ENCODE measurements around the gene HIBCH.
"Not testable (repeated sequence)": the region's sequence is repeated elsewhere in the genome, so short reads cannot be mapped to it uniquely, and the experiment has no call there.

HIBCH gene

GRCh38 chr2:190165491-190165890, 154.1 kb downstream of the HIBCH start:
- in situ Hi-C loops (cut with HindIII; ENCODE audit: low sequenced_read_pairs): no loop called here

GRCh38 chr2:190162851-190163250, 156.8 kb downstream of the HIBCH start:
- in situ Hi-C loops (cut with HindIII; ENCODE audit: low sequenced_read_pairs): no loop called here

GRCh38 chr2:190159453-190159852, 160.2 kb downstream of the HIBCH start:
- in situ Hi-C loops (cut with HindIII; ENCODE audit: low sequenced_read_pairs): no loop called here

- in situ Hi-C loops (cut with HindIII; ENCODE audit: low sequenced_read_pairs): no loop called here
These were observed 160.7 kb downstream of the HIBCH start for GRCh38 chr2:190158798-190159434.

- in situ Hi-C loops (cut with HindIII; ENCODE audit: low sequenced_read_pairs): not testable (repeated sequence)
These were observed 161.8 kb downstream of the HIBCH start for GRCh38 chr2:190157613-190158528.

- in situ Hi-C loops (cut with HindIII; ENCODE audit: low sequenced_read_pairs): no loop called here
These were observed 163.0 kb downstream of the HIBCH start for GRCh38 chr2:190156530-190157212.
